SK-N-SH (cell line): Measurements from ENCODE around the gene DYNAP. TPM values are rescaled to one million over a fixed set of nuclear protein-coding genes. Genes with fewer than 3 reads are reported as not detected.

Experiments
- CTCF ChIA-PET: fragments of 300-600, 350-600 bp; formaldehyde crosslinking; extraction: SDS; loops from one replicate; lab custom pipeline; 2021; lab: Yijun Ruan, JAX
- POLR2A ChIA-PET: fragments of 350-600 bp; sonication (Branson Sonifier 250); formaldehyde crosslinking; extraction: SDS; loops from one replicate; lab custom pipeline; 2020; ENCODE audit warnings: antibody characterized with exemption, inconsistent platforms; lab: Yijun Ruan, JAX
- DNase-seq: peaks from one replicate; pipeline ENCODE4 v3.0.0; 2012
- H2AFZ ChIP-seq: fragments of 200-600 bp; sonication (generic); 2 replicates; pipeline ENCODE4 v1.8.1; 2016; ENCODE audit warnings: antibody characterized with exemption, mild to moderate bottlenecking, low read depth
- H3F3A ChIP-seq: fragments of 200-600 bp; sonication (generic); replicated peaks from 2 replicates; pipeline ENCODE3; 2016; ENCODE audit warnings: antibody characterized with exemption, mild to moderate bottlenecking; ENCODE audit not compliant: insufficient read depth
- H3K27ac ChIP-seq, 2 experiments: fragments of 200-500 bp in 1 of 2; fragments of 200-600 bp in 1 of 2; sonication (Bioruptor generic) in 1 of 2; sonication (generic), shearing (Covaris generic) in 1 of 2; 2 replicates each; pipeline versions ENCODE4 v1.5.1 to v1.6.1; 2014 to 2016; ENCODE audit warnings: low read depth in 2 of 2, inconsistent platforms in 1 of 2, low read length in 1 of 2, mild to moderate bottlenecking in 1 of 2, mixed read lengths in 1 of 2
- H3K27me3 ChIP-seq: fragments of 200-600 bp; sonication (generic), shearing (Covaris generic); 2 replicates; pipeline ENCODE4 v1.6.1; 2016; ENCODE audit warnings: mixed run types; ENCODE audit not compliant: insufficient read depth
- H3K36me3 ChIP-seq, 2 experiments: fragments of 200-500 bp in 1 of 2; fragments of 200-600 bp in 1 of 2; sonication (Bioruptor generic) in 1 of 2; sonication (generic) in 1 of 2; replicated peaks in 1 of 2; 2 replicates each; pipeline versions ENCODE3 to v1.5.1; 2014 to 2016; ENCODE audit warnings: low read length in 1 of 2, mild to moderate bottlenecking in 1 of 2; ENCODE audit not compliant: insufficient read depth in 2 of 2, control insufficient read depth in 1 of 2
- H3K4me1 ChIP-seq, 2 experiments: fragments of 200-500 bp in 1 of 2; fragments of 200-600 bp in 1 of 2; sonication (Bioruptor generic) in 1 of 2; sonication (generic), shearing (Covaris generic) in 1 of 2; 2 replicates each; pipeline versions ENCODE4 v1.5.1 to v1.6.1; 2014 to 2016; ENCODE audit warnings: low read depth in 1 of 2, low read length in 1 of 2, mixed run types in 1 of 2; ENCODE audit not compliant: insufficient read depth in 2 of 2, control insufficient read depth in 1 of 2
- H3K4me2 ChIP-seq: fragments of 200-600 bp; sonication (generic), shearing (Covaris generic); 2 replicates; pipeline ENCODE4 v1.6.1; 2017; ENCODE audit warnings: mixed run types
- H3K4me3 ChIP-seq, 2 experiments: fragments of 200-500 bp in 1 of 2; fragments of 200-600 bp in 1 of 2; sonication (Bioruptor generic) in 1 of 2; sonication (generic), shearing (Covaris generic) in 1 of 2; 2 replicates each; pipeline versions ENCODE4 v1.5.1 to v1.8.1; 2014 to 2016; ENCODE audit warnings: low read depth in 2 of 2, inconsistent platforms in 1 of 2, low read length in 1 of 2, mild to moderate bottlenecking in 1 of 2, mixed read lengths in 1 of 2, moderate library complexity in 1 of 2
- H3K79me2 ChIP-seq: fragments of 200-600 bp; sonication (generic); 2 replicates; pipeline ENCODE4 v1.8.1; 2017; ENCODE audit warnings: mild to moderate bottlenecking; ENCODE audit not compliant: insufficient read depth
- H3K9ac ChIP-seq: fragments of 200-600 bp; sonication (generic); 2 replicates; pipeline ENCODE4 v1.6.1; 2017; ENCODE audit warnings: mixed run types
- H3K9me2 ChIP-seq: fragments of 200-600 bp; sonication (generic); 2 replicates; pipeline ENCODE4 v1.6.1; 2017; ENCODE audit warnings: mixed run types
- H3K9me3 ChIP-seq: fragments of 200-600 bp; sonication (generic); 2 replicates; pipeline ENCODE4 v1.6.1; 2017; ENCODE audit warnings: mixed run types, mild to moderate bottlenecking, moderate library complexity
- H4K20me1 ChIP-seq: fragments of 200-600 bp; sonication (generic); 2 replicates; pipeline ENCODE4 v1.6.1; 2017; ENCODE audit warnings: mild to moderate bottlenecking, mixed run types; ENCODE audit not compliant: insufficient read depth
- CHD2 ChIP-seq: fragments of 150-350 bp; IDR thresholded peaks from 2 replicates; pipeline ENCODE4 v1.6.1; 2018; ENCODE audit warnings: low read length; ENCODE audit not compliant: partially characterized antibody
- ELF1 ChIP-seq: IDR thresholded peaks from 2 replicates; pipeline ENCODE4 v1.4.0; 2012
- EP300 ChIP-seq, 2 experiments: IDR thresholded peaks; 2 replicates each; pipeline versions ENCODE4 v1.4.0 to v1.6.1; 2012; ENCODE audit warnings: borderline replicate concordance in 1 of 2, low read depth in 1 of 2, low read length in 1 of 2
- FOSL2 ChIP-seq: IDR thresholded peaks from 2 replicates; pipeline ENCODE4 v1.4.0; 2012; ENCODE audit warnings: low read depth, mild to moderate bottlenecking, moderate library complexity, borderline replicate concordance
- FOXJ3 ChIP-seq: sonication (generic); formaldehyde crosslinking; IDR thresholded peaks from 2 replicates; pipeline ENCODE4 v1.5.1; 2020; ENCODE audit warnings: mild to moderate bottlenecking, missing genetic modification reagents
- FOXM1 ChIP-seq: IDR thresholded peaks from 2 replicates; pipeline ENCODE4 v1.4.0; 2012; ENCODE audit warnings: low read depth, mild to moderate bottlenecking
- GABPA ChIP-seq: IDR thresholded peaks from 2 replicates; pipeline ENCODE4 v1.4.0; 2012; ENCODE audit warnings: low read depth, mild to moderate bottlenecking
- GATA2 ChIP-seq: sonication (generic); formaldehyde crosslinking; IDR thresholded peaks from 2 replicates; pipeline ENCODE4 v1.5.0; 2020; ENCODE audit warnings: mild to moderate bottlenecking, missing genetic modification reagents
- JUND ChIP-seq: IDR thresholded peaks from 2 replicates; pipeline ENCODE4 v1.4.0; 2012
- NRF1 ChIP-seq: IDR thresholded peaks from 2 replicates; pipeline ENCODE4 v1.6.1; 2012; ENCODE audit warnings: low read depth, mild to moderate bottlenecking, low read length
- PBX3 ChIP-seq: IDR thresholded peaks from 2 replicates; pipeline ENCODE4; 2012
- POLR2AphosphoS5 ChIP-seq: IDR thresholded peaks from 2 replicates; pipeline ENCODE4 v1.6.1; 2012; ENCODE audit warnings: low read depth, low read length
- RCOR1 ChIP-seq: fragments of 150-350 bp; IDR thresholded peaks from 2 replicates; pipeline ENCODE4 v1.6.1; 2017; ENCODE audit warnings: antibody characterized with exemption, low read length
- RFX5 ChIP-seq: IDR thresholded peaks from 2 replicates; pipeline ENCODE4 v1.6.1; 2012; ENCODE audit warnings: mild to moderate bottlenecking, improper control_type of control experiment, low read length
- SIN3A ChIP-seq: IDR thresholded peaks from 2 replicates; pipeline ENCODE4 v1.6.1; 2012; ENCODE audit warnings: low read depth, mild to moderate bottlenecking, low read length, moderate library complexity, borderline replicate concordance
- SMC3 ChIP-seq: IDR thresholded peaks from 2 replicates; pipeline ENCODE4 v1.6.1; 2012; ENCODE audit warnings: low read depth, low read length, improper control_type of control experiment
- TEAD4 ChIP-seq: IDR thresholded peaks from 2 replicates; pipeline ENCODE4 v1.4.0; 2012; ENCODE audit warnings: mild to moderate bottlenecking, borderline replicate concordance; ENCODE audit not compliant: insufficient read depth
- YY1 ChIP-seq: IDR thresholded peaks from 2 replicates; pipeline ENCODE4 v1.4.0; 2012; ENCODE audit warnings: low read depth, mild to moderate bottlenecking
- WGBS: methylation state at CpG from one replicate; pipeline ENCODE4 v1.1.6; 2017; ENCODE audit warnings: low lambda C conversion rate; 5-methylcytosine and 5-hydroxymethylcytosine counted together
- polyA plus RNA-seq, 3 experiments: library from polyadenylated mRNA; depleted of rRNA; stranded (reverse); fragments of >200 nt; gene quantifications; 2 replicates each; pipeline ENCODE4 v1.2.3, GENCODE V29; 2012
- TF ChIP-seq, protein P1 (sequence below): IDR thresholded peaks from 2 replicates; pipeline ENCODE4 v1.4.0; 2012; ENCODE audit warnings: low read depth, borderline replicate concordance
- TF ChIP-seq, protein P2 (sequence below): IDR thresholded peaks from 2 replicates; pipeline ENCODE4 v1.4.0; 2012; ENCODE audit warnings: low read depth, borderline replicate concordance

The DYNAP gene
- polyA plus RNA-seq, 1 of the 3 experiments (the other 2 are of a cell fraction) = not detected

DNA sequence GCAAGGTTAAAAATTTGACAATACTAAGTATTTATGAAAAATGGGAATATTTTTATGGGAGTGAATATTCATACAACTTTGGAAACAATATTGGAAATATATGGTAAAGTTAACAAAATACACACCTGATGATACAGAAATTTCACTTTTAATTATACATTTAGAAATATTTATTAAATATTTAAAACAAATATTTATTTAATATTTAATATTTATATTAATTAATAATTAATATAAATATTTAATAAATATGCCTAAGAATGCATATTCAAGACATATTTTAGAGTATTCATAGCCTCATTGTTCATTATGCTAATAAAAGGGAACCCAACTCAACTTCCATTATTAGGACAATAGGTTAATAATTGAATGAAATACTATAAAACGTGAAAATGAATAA lies 7.0 kb upstream of the DYNAP start:
- Histone ChIP-seq H3K4me2 (no peak overlapping the region), H3K9me2 (no peaks in the 10 kb centered on the region), H3K27me3 (no peaks in the 10 kb centered on the region), H3K4me3 (no peak overlapping the region), H3K27ac (no peak overlapping the region), H3F3A (no peaks in the 10 kb centered on the region), H3K36me3 (no peaks in the 10 kb centered on the region), H3K9me3 (no peaks in the 10 kb centered on the region), H2AFZ (no peak overlapping the region), H3K9ac (no peak overlapping the region), H4K20me1 (no peaks in the 10 kb centered on the region), H3K4me1 (no peaks in the 10 kb centered on the region), H3K79me2 (no peaks in the 10 kb centered on the region)
- TF ChIP-seq, protein P1, sequence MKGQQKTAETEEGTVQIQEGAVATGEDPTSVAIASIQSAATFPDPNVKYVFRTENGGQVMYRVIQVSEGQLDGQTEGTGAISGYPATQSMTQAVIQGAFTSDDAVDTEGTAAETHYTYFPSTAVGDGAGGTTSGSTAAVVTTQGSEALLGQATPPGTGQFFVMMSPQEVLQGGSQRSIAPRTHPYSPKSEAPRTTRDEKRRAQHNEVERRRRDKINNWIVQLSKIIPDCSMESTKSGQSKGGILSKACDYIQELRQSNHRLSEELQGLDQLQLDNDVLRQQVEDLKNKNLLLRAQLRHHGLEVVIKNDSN = no peak
- TF ChIP-seq POLR2AphosphoS5 (no peak), RFX5 (no peak), SIN3A (no peak), FOSL2 (no peak), JUND (no peak)
- WGBS = 2% methylated on average over 1 of the region's 1 CpG
- DNase-seq = no peak
- CTCF ChIA-PET = no interaction called here
- POLR2A ChIA-PET = no interaction called here

- Histone ChIP-seq H2AFZ (no peak overlapping the region), H3F3A (no peaks in the 10 kb centered on the region), H3K27ac (no peak overlapping the region)
- TF ChIP-seq JUND (no peak), FOSL2 (no peak), TEAD4 (no peak), FOXJ3 (CRISPR knock-in tag) (no peak), NRF1 (no peak)
- TF ChIP-seq, protein P2, sequence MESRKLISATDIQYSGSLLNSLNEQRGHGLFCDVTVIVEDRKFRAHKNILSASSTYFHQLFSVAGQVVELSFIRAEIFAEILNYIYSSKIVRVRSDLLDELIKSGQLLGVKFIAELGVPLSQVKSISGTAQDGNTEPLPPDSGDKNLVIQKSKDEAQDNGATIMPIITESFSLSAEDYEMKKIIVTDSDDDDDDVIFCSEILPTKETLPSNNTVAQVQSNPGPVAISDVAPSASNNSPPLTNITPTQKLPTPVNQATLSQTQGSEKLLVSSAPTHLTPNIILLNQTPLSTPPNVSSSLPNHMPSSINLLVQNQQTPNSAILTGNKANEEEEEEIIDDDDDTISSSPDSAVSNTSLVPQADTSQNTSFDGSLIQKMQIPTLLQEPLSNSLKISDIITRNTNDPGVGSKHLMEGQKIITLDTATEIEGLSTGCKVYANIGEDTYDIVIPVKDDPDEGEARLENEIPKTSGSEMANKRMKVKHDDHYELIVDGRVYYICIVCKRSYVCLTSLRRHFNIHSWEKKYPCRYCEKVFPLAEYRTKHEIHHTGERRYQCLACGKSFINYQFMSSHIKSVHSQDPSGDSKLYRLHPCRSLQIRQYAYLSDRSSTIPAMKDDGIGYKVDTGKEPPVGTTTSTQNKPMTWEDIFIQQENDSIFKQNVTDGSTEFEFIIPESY = no peak
- TF ChIP-seq, all 33 proteins: peak for 0
- Histone ChIP-seq H3K4me2 (no peak overlapping the region), H3K9ac (no peak overlapping the region), H3K79me2 (no peaks in the 10 kb centered on the region), H3K9me3 (no peaks in the 10 kb centered on the region), H3K4me3 (no peak overlapping the region), H3K27me3 (no peaks in the 10 kb centered on the region), H3K4me1 (no peaks in the 10 kb centered on the region), H3K9me2 (no peaks in the 10 kb centered on the region), H4K20me1 (no peaks in the 10 kb centered on the region), H3K36me3 (no peaks in the 10 kb centered on the region)
- 38% methylated on average over 6 of the region's 6 CpGs for WGBS
- POLR2A ChIA-PET = no interaction called here
- DNase-seq = no peak
- CTCF ChIA-PET = interaction anchor here (1.2 to 1.7 kb wide), 3 partner anchors 9 to 86 kb away, joined by 3 to 4 read pairs (median 4); no protein-coding TSS in a partner anchor
These were observed 5.3 kb upstream of the DYNAP start for GRCh38 chr18:54585743-54586142.

GRCh38 chr18:54604211-54604610 lies 13.2 kb downstream of the DYNAP start:
- H3K27me3 ChIP-seq = no peaks in the 10 kb centered on the region
- CTCF ChIA-PET = no interaction called here
- H3K9me3 ChIP-seq = no peaks in the 10 kb centered on the region
- no peaks in the 10 kb centered on the region for H3F3A ChIP-seq
- 77% methylated on average over 6 of the region's 6 CpGs for WGBS
- H2AFZ ChIP-seq = no peak overlapping the region
- H3K4me3 ChIP-seq = no peak overlapping the region
- POLR2A ChIA-PET = no interaction called here
- no peaks in the 10 kb centered on the region for H3K36me3 ChIP-seq
- no peak overlapping the region for H3K27ac ChIP-seq
- H3K79me2 ChIP-seq = no peaks in the 10 kb centered on the region
- H3K4me1 ChIP-seq = no peaks in the 10 kb centered on the region
- no peak for DNase-seq
- no peak overlapping the region for H3K9ac ChIP-seq
- H3K9me2 ChIP-seq = no peaks in the 10 kb centered on the region
- H4K20me1 ChIP-seq = no peaks in the 10 kb centered on the region
- H3K4me2 ChIP-seq = no peak overlapping the region
- TF ChIP-seq EP300 (IDR thresholded peaks at IDR 0.05; ENCODE audit: borderline replicate concordance in 1 of 2, low read depth in 1 of 2, low read length in 1 of 2) = no peak
- no peak for TF ChIP-seq YY1
- no peak for TF ChIP-seq PBX3
- TF ChIP-seq, protein P2 = no peak
- TF ChIP-seq ELF1 = no peak
- TF ChIP-seq FOXM1 = no peak
- TF ChIP-seq GABPA = no peak
- TF ChIP-seq RCOR1 = no peak
- TF ChIP-seq SMC3 = no peak
- no peak for TF ChIP-seq CHD2
- no peak for TF ChIP-seq GATA2 (CRISPR knock-in tag)
